ENCODE data around the gene FUOM. TPM values are rescaled to one million over a fixed set of nuclear protein-coding genes. Genes with fewer than 3 reads are reported as not detected.

Gene FUOM
- 37.2 and 39.1 TPM in 2 replicates for total RNA-seq

- peak within 1 kb of the TSS; percentile 69 for H3K27ac Mint-ChIP-seq
- H3K27me3 Mint-ChIP-seq = no peaks in the 10 kb centered on the region
- POLR2A ChIA-PET = interaction anchor here (0.6 to 3.0 kb wide), 11 partner anchors 9 to 80 kb away, joined by 3 to 19 read pairs (median 8); partner anchors contain the start of genes CALY, ECHS1, MTG1 and PAOX
- CTCF ChIA-PET = interaction anchor here (0.6 kb wide), 1 partner anchor 28 kb away, joined by 3 read pairs; no protein-coding TSS in a partner anchor
- H3K36me3 Mint-ChIP-seq (ENCODE audit: low read depth) = peaks cover 8% of the 10 kb centered on the region
- peaks cover 31% of the 10 kb centered on the region for H3K4me1 Mint-ChIP-seq
- intact Hi-C loops (cut with micrococcal nuclease) = loop anchor here (1.0 to 2.0 kb wide), 5 partner anchors 16 to 37 kb away; partner anchors contain the start of genes CALY, ECHS1, MTG1 and PAOX
- no peak for TF ChIP-seq CTCF (IDR thresholded peaks at IDR 0.05)
- DNase-seq (peak; percentile 82), ATAC-seq (ENCODE audit: low read depth) (peak; percentile 87)
- peak within 1 kb of the TSS; percentile 80 for H3K4me3 Mint-ChIP-seq
- no peaks in the 10 kb centered on the region for H3K9me3 Mint-ChIP-seq
Observed at GRCh38 chr10:133357285-133358161, at the start of gene FUOM. Gene FUOM, minus strand, starts transcription at chr10:133358019. Its CDS starts 12 bp downstream, at chr10:133358007.

- H3K4me1 Mint-ChIP-seq = peaks cover 41% of the 10 kb centered on the region
- peaks cover 84% of the 10 kb centered on the region for H3K36me3 Mint-ChIP-seq (ENCODE audit: low read depth)
- intact Hi-C loops (cut with micrococcal nuclease) = loop anchor here (1.0 to 5.0 kb wide), 2 partner anchors 17 to 34 kb away; partner anchors contain the start of gene ECHS1
- CTCF ChIA-PET = interaction anchor here (0.6 to 1.0 kb wide), 2 partner anchors 16 to 76 kb away, joined by 3 read pairs; no protein-coding TSS in a partner anchor
- no peaks in the 10 kb centered on the region for H3K9me3 Mint-ChIP-seq
- peak overlapping the region; percentile 7 for H3K4me3 Mint-ChIP-seq
- no peak for DNase-seq
- H3K27me3 Mint-ChIP-seq = no peaks in the 10 kb centered on the region
- peak overlapping the region; percentile 51 for H3K27ac Mint-ChIP-seq
- POLR2A ChIA-PET = interaction anchor here (0.7 to 2.3 kb wide), 3 partner anchors 12 to 82 kb away, joined by 3 to 6 read pairs (median 5); partner anchors contain the start of gene MTG1
- no peak for TF ChIP-seq CTCF (IDR thresholded peaks at IDR 0.05)
- ATAC-seq (ENCODE audit: low read depth) = peak; percentile 36
Observed at GRCh38 chr10:133405844-133406527, 48.2 kb upstream of the FUOM start.

- Mint-ChIP-seq H3K27me3 (no peaks in the 10 kb centered on the region), H3K36me3 (ENCODE audit: low read depth) (peaks cover 83% of the 10 kb centered on the region)
- intact Hi-C loops (cut with micrococcal nuclease) = loop anchor here (5.0 kb wide), 1 partner anchor 33 kb away; the partner anchor contains the start of gene ECHS1
Observed at GRCh38 chr10:133405272-133405671, 47.5 kb upstream of the FUOM start.

GRCh38 chr10:133403784-133404183 is 46.0 kb upstream of the FUOM start:
- Mint-ChIP-seq H3K36me3 (ENCODE audit: low read depth) (peaks cover 84% of the 10 kb centered on the region), H3K27ac (no peak overlapping the region), H3K27me3 (no peaks in the 10 kb centered on the region), H3K9me3 (no peaks in the 10 kb centered on the region), H3K4me3 (no peak overlapping the region), H3K4me1 (peaks cover 51% of the 10 kb centered on the region)
- ChIA-PET POLR2A (interaction anchor here (0.6 kb wide), 1 partner anchor 34 kb away, joined by 3 read pairs; no protein-coding TSS in a partner anchor), CTCF (interaction anchor here (0.8 kb wide), 1 partner anchor 74 kb away, joined by 3 read pairs; no protein-coding TSS in a partner anchor)
- TF ChIP-seq CTCF (IDR thresholded peaks at IDR 0.05) = no peak
- intact Hi-C loops (cut with micrococcal nuclease) = no loop called here
- ATAC-seq (ENCODE audit: low read depth) (no peak), DNase-seq (no peak)

More at GRCh38 chr10:133405272-133405671, 47.5 kb upstream of the FUOM start:
- CTCF ChIA-PET = interaction anchor here (1.0 kb wide), 1 partner anchor 76 kb away, joined by 3 read pairs; no protein-coding TSS in a partner anchor
- no peak overlapping the region for H3K4me3 Mint-ChIP-seq
- no peak overlapping the region for H3K27ac Mint-ChIP-seq
- DNase-seq (no peak), ATAC-seq (ENCODE audit: low read depth) (no peak)
- no peaks in the 10 kb centered on the region for H3K9me3 Mint-ChIP-seq
- POLR2A ChIA-PET = interaction anchor here (0.7 to 2.3 kb wide), 3 partner anchors 11 to 82 kb away, joined by 3 to 6 read pairs (median 5); partner anchors contain the start of gene MTG1
- H3K4me1 Mint-ChIP-seq = peaks cover 48% of the 10 kb centered on the region
- no peak for TF ChIP-seq CTCF (IDR thresholded peaks at IDR 0.05)

All from activated B cell treated with CpG ODN at 0.5 μM for 24 hours (primary cell).